Left lung (tissue), 10 donors: ENCODE data around the gene PBX4. TPM values are rescaled to one million over a fixed set of nuclear protein-coding genes. Genes with fewer than 3 reads are reported as not detected.

Experiments used
- ATAC-seq: fragments of 200-7000 bp; cut with Tn5 transposase; one replicate; pipeline ENCODE4 v1.9.1; 2020; ENCODE audit warnings: moderate library complexity
- DNase-seq, 4 donors: peaks; one replicate each; pipeline ENCODE4 v3.0.0-alpha.2; 2013 to 2020
- H3K27ac ChIP-seq, 2 donors: fragments of 200-600 bp; sonication (generic) in 1 of 2; one replicate each; pipeline versions ENCODE4 v1.5.0 to v1.8.0; 2020 to 2021
- H3K27me3 ChIP-seq, 2 donors: fragments of 200-600 bp; sonication (generic) in 1 of 2; one replicate each; pipeline versions ENCODE4 v1.5.0 to v1.8.0; 2020 to 2021
- H3K36me3 ChIP-seq, 2 donors: fragments of 200-600 bp; sonication (generic) in 1 of 2; one replicate each; pipeline versions ENCODE4 v1.5.0 to v1.8.0; 2020 to 2021
- H3K4me1 ChIP-seq, 2 donors: fragments of 200-600 bp; one replicate each; pipeline ENCODE4 v1.8.0; 2021
- H3K4me3 ChIP-seq, 2 donors: fragments of 200-600 bp; sonication (generic) in 1 of 2; one replicate each; pipeline versions ENCODE4 v1.5.0 to v1.8.0; 2020 to 2021; ENCODE audit warnings: mild to moderate bottlenecking in 1 of 2
- H3K9me3 ChIP-seq, 2 donors: fragments of 200-600 bp; sonication (generic) in 1 of 2; one replicate each; pipeline versions ENCODE4 v1.5.0 to v1.8.0; 2020 to 2021
- intact Hi-C, 2 donors: fragments of 100-400 bp; cut with DNase I; formaldehyde crosslinking; loops; one replicate each; pipeline versions ENCODE4 v1.11.2 to v1.14.2; 2022
- polyA plus RNA-seq, 6 donors: library from polyadenylated mRNA; unstranded; fragments of 120-200 nt; gene quantifications; one replicate each; pipeline ENCODE4 v1.2.1, GENCODE V29; 2013; ENCODE audit not compliant: insufficient read length in 6 of 6
- total RNA-seq, 2 donors: library from RNA; stranded (reverse); fragmentation: NEBNext Ultra II Directional; extraction: Animal tissue kit (Norgen Biotek cat#: 25700); gene quantifications; one replicate each; pipeline ENCODE4 v1.2.1, GENCODE V29; 2021
- TF ChIP-seq, protein P1 (sequence below), 2 donors: fragments of 200-600 bp; sonication (generic) in 1 of 2; IDR thresholded peaks; one replicate each; pipeline versions ENCODE4 v1.5.0 to v1.8.0; 2021; ENCODE audit warnings: antibody characterized with exemption in 2 of 2
- donor health status: DM: no; HTN: yes; CAD: no.
- donor health status: DM: no; HTN: no; CAD: no.

Gene PBX4
- total and polyA plus RNA-seq, 8 donors = 1.8 to 22.0 (median 16.1) TPM

DNA sequence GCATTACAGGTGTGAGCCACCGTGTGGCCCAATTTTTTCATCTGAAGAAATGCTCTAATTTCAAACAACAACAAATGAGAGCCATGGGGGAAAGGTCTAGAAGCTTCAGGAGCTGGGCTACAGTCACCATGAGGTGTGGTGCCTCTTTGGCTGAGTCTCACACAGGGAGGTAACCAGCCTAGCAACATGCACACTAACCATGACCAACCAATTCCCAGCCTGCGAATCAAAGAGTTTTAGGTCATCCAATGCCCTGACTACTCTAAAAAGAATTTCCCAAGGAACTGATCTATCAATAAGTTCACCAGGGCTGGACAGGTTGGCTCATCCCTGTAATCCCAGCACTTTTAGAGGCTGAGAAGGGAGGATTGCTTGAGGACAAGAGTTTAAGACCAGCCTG lies 29.9 kb downstream of the PBX4 start:
- ATAC-seq (no peak), DNase-seq (no peak)
- TF ChIP-seq, protein P1, sequence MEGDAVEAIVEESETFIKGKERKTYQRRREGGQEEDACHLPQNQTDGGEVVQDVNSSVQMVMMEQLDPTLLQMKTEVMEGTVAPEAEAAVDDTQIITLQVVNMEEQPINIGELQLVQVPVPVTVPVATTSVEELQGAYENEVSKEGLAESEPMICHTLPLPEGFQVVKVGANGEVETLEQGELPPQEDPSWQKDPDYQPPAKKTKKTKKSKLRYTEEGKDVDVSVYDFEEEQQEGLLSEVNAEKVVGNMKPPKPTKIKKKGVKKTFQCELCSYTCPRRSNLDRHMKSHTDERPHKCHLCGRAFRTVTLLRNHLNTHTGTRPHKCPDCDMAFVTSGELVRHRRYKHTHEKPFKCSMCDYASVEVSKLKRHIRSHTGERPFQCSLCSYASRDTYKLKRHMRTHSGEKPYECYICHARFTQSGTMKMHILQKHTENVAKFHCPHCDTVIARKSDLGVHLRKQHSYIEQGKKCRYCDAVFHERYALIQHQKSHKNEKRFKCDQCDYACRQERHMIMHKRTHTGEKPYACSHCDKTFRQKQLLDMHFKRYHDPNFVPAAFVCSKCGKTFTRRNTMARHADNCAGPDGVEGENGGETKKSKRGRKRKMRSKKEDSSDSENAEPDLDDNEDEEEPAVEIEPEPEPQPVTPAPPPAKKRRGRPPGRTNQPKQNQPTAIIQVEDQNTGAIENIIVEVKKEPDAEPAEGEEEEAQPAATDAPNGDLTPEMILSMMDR (IDR thresholded peaks at IDR 0.05) = no peak
- Histone ChIP-seq H3K4me3 (no peak overlapping the region), H3K36me3 (no peaks in the 10 kb centered on the region), H3K9me3 (no peaks in the 10 kb centered on the region), H3K27me3 (no peaks in the 10 kb centered on the region), H3K27ac (no peak overlapping the region), H3K4me1 (peaks cover 4 to 18% of the 10 kb centered on the region in 2 donors)
- intact Hi-C loops = no loop called here

DNA sequence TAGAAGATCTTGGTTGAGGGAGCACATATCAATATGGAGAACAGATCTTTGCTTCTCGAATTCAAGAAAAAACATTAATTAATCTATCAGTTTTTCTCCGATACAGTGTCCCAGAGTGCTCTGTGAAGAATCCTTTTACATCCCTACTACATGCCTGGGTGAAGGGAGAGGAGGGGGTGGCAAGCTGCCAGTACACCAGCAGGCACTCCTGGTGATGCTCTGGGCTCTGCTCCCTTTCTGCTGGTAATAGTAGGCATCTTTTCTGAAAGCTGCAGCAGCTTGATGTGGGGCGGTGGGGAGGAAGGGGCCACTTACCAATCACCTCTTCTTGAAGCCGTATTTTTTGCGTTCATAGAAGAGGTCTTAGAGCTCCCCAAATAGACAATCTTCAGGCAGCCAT lies 30.7 kb downstream of the PBX4 start:
- DNase-seq = peak in 1 of 4 donors; percentile 22
- H3K27me3 ChIP-seq = no peaks in the 10 kb centered on the region
- intact Hi-C loops = no loop called here
- H3K4me1 ChIP-seq = peaks cover 4 to 18% of the 10 kb centered on the region in 2 donors
- no peak overlapping the region for H3K4me3 ChIP-seq
- no peak for ATAC-seq
- TF ChIP-seq, protein P1 (IDR thresholded peaks at IDR 0.05) = no peak
- no peaks in the 10 kb centered on the region for H3K36me3 ChIP-seq
- no peak overlapping the region for H3K27ac ChIP-seq
- no peaks in the 10 kb centered on the region for H3K9me3 ChIP-seq

DNA sequence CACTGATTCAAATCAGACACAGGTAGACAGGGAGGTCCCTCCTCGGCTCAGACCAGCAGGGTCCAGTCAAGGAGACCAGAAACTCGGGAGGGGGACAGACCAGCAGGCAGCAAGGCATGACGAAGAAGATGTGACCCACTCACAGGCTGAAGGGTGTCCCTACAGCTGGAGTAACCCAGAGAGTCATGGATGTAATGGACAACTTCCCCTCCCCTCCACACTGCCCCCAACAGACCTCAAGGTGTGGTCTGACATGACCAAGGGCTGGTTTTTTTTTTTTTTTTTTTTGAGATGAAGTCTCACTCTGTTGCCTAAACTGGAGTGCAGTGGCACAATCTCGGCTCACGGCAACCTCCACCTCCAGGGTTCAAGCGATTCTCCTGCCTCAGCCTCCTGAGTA lies 34.1 kb downstream of the PBX4 start:
- Histone ChIP-seq H3K4me1 (no peaks in the 10 kb centered on the region), H3K27me3 (no peaks in the 10 kb centered on the region), H3K9me3 (no peaks in the 10 kb centered on the region), H3K36me3 (no peaks in the 10 kb centered on the region), H3K27ac (no peak overlapping the region), H3K4me3 (no peak overlapping the region)
- TF ChIP-seq, protein P1 (IDR thresholded peaks at IDR 0.05) = no peak
- intact Hi-C loops = no loop called here
- peak in 1 of 4 donors; percentile 13 for DNase-seq
- ATAC-seq = no peak

DNA sequence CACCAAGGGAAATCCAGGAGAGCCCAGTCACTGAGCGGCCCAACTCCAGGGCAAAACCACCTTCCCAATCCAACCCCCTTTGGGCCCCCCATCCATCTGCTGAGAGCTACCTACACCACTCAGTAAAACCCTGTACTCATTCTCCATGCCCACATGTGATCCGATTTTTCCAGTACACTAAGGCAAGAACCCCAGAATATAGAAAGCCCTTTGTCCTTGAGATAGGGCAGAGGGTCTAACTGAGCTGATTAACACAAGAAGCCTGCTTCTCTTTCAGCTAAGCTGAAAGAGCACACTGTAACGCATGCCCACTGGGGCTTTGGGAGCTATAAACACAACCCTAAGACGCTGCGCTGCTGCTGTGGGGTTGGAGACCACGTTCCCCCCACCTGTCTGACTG lies 36.0 kb downstream of the PBX4 start:
- H3K9me3 ChIP-seq = no peaks in the 10 kb centered on the region
- no peak for ATAC-seq
- H3K4me3 ChIP-seq = no peak overlapping the region
- no peak overlapping the region for H3K27ac ChIP-seq
- intact Hi-C loops = no loop called here
- no peaks in the 10 kb centered on the region for H3K27me3 ChIP-seq
- TF ChIP-seq, protein P1 (IDR thresholded peaks at IDR 0.05) = no peak
- H3K36me3 ChIP-seq = no peaks in the 10 kb centered on the region
- no peaks in the 10 kb centered on the region for H3K4me1 ChIP-seq
- DNase-seq = peak in 1 of 4 donors; percentile 18

DNA sequence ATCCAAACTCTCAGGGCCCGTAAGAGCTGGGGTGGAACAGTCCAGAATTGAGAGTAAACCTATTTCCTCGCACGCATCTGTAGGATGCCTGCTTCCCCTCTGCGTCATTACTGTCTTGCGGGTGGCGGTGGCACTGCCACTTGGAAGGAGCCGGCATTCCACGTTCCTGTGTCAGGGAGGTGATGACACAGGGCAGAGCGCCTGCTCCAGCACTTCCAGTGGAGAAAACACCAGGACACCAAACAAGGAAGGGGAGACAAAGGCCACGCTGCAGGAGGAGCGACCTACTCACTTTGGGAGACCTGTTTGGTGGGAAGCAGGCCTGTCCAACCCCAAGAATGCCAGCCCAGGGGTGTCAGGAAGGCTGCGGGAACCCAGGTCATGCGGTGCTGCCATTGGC lies 37.1 kb downstream of the PBX4 start:
- TF ChIP-seq, protein P1 (IDR thresholded peaks at IDR 0.05) = no peak
- DNase-seq (peak in 1 of 4 donors; percentile 53), ATAC-seq (no peak)
- intact Hi-C loops = no loop called here
- Histone ChIP-seq H3K27me3 (no peaks in the 10 kb centered on the region), H3K27ac (no peak overlapping the region), H3K4me3 (no peak overlapping the region), H3K4me1 (no peaks in the 10 kb centered on the region), H3K9me3 (no peaks in the 10 kb centered on the region), H3K36me3 (no peaks in the 10 kb centered on the region)
